CD4-positive, alpha-beta T cell treated with Interleukin-10 for 1 hour (primary cell): ENCODE results near the gene ALKAL2.

Experiments
- DNase-seq: peaks from one replicate; pipeline ENCODE4 v3.0.0-alpha.2; 2020

The ALKAL2 gene

DNA sequence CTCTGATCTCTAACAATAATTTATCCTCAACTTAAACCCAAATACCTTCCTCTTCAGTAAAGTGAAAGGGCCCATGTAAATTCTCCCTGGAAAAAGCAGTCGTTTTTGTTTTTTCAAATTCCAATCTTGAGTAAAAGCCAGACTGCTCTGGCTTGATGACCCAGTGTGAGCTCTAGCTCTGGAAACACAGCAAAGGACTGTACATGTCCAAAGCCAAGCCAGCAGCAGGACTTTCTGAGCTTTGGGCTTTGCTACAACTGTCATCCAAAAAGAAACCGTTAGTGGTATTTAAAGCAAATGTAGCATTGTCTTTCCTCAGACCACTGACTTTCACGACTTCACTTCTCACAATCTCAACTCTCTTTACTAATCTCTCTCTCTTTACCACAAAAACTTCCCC lies 49.5 kb downstream of the ALKAL2 start:
- DNase-seq, result no peak

DNA sequence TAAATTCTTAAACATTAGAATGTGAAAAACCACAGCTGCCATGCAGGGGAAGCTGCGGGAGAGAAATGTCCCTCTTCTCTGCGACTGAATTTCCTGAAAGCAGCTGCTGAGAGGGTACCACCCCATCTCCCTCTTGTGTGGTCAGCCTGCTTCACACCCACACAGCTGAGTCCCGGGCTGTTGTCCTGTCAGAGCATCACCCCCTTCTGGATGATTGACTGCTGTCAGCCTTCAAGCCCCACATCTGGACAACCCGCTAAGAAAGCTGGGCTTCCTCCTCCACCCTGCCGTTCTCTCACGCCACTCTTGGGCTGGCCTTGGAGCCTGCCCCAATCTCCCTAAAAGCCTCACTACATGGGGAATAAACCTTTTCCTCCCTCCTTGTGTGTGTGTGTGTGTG lies 50.0 kb downstream of the ALKAL2 start:
- DNase-seq, result peak; percentile 5

DNA sequence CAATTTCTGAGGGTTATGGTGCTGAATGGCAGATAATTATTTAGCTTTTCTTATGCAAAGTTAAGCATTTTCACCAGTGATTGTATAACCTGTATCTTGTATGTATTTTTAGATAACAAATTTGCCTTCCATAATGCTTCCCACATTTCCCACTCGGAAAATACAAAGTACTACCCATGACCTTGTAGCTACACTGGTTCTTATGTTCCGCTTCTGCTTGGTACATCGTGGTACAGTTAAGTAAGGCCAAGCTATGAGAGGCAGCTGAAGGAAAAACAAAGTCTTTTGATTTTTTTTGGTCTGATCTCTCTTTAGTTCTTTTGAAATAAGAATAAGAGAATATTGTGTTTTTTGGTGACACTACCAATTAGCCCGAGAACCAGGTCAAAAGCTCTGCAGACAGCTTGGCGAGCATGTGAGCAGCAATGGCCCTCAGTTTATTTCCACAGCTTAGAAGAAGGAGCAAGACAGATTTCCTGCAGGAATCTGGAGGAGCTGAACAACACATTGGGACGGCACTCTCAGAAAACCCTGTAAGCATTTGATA lies 50.8 kb downstream of the ALKAL2 start:
- no peak for DNase-seq

DNA sequence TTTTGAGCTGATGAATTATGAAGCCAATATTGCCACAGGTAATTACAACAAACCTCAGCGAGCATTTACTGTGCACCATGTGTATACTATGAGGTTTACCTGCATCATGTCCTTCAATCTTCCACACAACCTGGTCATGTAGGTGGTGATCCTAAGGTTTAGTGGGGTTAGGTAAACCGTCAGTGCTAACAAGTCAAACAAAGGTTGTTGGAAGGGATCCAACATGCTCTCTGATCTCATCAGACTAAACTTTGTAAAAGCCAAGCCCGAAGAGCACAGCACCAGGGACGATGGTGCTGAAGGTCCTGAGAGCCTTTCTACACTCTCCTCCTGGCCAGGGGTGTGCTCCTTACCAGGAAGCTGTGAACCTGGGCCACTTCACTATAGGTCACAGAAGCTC lies 53.5 kb downstream of the ALKAL2 start:
- no peak for DNase-seq

DNA sequence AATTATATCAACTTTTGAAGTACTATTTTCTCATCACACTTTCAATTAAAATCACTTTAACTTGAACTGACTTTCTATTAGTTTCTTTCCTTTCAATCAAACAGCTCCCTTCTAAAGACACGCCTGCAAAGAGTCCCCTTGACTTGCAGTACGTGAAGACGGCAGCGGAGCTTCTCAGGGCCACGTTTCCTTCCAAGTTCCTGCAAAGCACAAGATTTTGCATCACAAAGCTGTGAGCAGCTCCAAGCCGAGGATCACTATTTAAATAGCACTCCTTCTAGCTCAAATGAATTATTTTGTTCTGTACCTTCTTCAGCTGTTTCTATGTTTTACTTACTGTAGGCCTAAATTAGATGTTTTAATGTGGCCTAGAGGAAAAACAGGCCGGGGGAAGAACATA lies 54.9 kb downstream of the ALKAL2 start:
- no peak for DNase-seq

DNA sequence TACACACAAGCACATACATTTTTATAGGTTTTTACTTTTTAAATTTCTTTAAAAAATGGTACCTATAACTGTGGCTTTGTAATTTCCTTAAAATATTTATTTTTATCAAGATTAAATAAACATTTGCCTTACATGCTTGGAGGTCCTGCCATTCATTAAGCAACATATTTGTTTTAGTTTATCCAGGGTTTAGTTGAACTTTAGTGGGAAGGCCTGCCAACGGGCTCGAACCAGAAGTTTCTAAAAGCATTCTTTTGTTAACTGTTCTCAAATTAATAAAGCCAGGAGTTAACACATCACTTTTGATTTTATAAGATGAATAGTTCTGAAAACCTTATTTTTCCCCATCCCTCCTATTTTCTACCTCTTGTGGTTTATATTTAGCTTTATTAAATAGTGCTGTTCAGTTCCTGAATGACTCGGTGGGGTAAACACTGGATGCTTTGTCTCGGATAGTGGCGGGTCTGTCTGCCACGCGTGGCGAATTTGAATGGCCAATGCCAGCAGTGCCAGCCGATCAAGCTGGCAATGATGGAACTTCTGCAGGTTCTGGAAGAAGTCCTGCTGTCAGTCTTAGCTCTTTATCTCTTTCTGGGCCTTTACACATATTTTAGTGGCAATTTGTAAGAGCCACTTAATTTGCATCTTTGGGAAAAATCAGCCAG lies 56.2 kb downstream of the ALKAL2 start:
- DNase-seq, result no peak
